HepG2 (cell line): Measurements from ENCODE around the gene RILP. TPM values are rescaled to one million over a fixed set of nuclear protein-coding genes. Genes with fewer than 3 reads are reported as not detected.
A peak's percentile ranks its signal among the peaks of the same experiment; 100 is the strongest.

Source experiments
- ERF ChIP-seq: IDR thresholded peaks from 2 replicates; pipeline ENCODE4 v1.6.1; 2018; ENCODE audit warnings: missing biosample characterization, missing genetic modification reagents
- EZH2 ChIP-seq: conservative IDR thresholded peaks from 2 replicates; pipeline ENCODE4 v1.6.1; 2012; ENCODE audit warnings: mild to moderate bottlenecking, low read depth, low read length, moderate library complexity
- GLI4 ChIP-seq: sonication (generic); formaldehyde crosslinking; IDR thresholded peaks from 2 replicates; pipeline ENCODE4 v1.5.1; 2020; ENCODE audit warnings: missing genetic modification reagents, mild to moderate bottlenecking, moderate library complexity, borderline replicate concordance
- GZF1 ChIP-seq: sonication (generic); formaldehyde crosslinking; IDR thresholded peaks from 2 replicates; pipeline ENCODE4 v1.5.1; 2020; ENCODE audit warnings: mild to moderate bottlenecking, missing genetic modification reagents
- ISX ChIP-seq: sonication (generic); formaldehyde crosslinking; conservative IDR thresholded peaks from 2 replicates; pipeline ENCODE4 v1.5.0; 2020; ENCODE audit warnings: missing genetic modification reagents
- KAT7 ChIP-seq: IDR thresholded peaks from 2 replicates; pipeline ENCODE4 v1.6.1; 2018; ENCODE audit warnings: borderline replicate concordance, missing compliant biosample characterization
- MAFG ChIP-seq: sonication (generic); formaldehyde crosslinking; IDR thresholded peaks from 2 replicates; pipeline ENCODE4 v1.5.1; 2020; ENCODE audit warnings: mild to moderate bottlenecking, missing genetic modification reagents
- PHF8 ChIP-seq: sonication (generic); formaldehyde crosslinking; IDR thresholded peaks from 2 replicates; pipeline ENCODE4 v1.5.0; 2020; ENCODE audit warnings: missing genetic modification reagents
- POLR2AphosphoS2 ChIP-seq: IDR thresholded peaks from 2 replicates; pipeline ENCODE4 v1.6.1; 2011; ENCODE audit warnings: low read depth, low read length, improper control_type of control experiment
- RAD51 ChIP-seq: fragments of 450-650 bp; IDR thresholded peaks from 2 replicates; pipeline ENCODE4 v1.6.1; 2016; ENCODE audit warnings: borderline replicate concordance
- RBFOX2 ChIP-seq: fragments of 200-400 bp; formaldehyde crosslinking; IDR thresholded peaks from 2 replicates; pipeline ENCODE4 v1.6.1; 2017; ENCODE audit warnings: low read depth, mild to moderate bottlenecking, low read length
- REL ChIP-seq: sonication (generic); formaldehyde crosslinking; conservative IDR thresholded peaks from 2 replicates; pipeline ENCODE4 v1.8.0; 2022; ENCODE audit warnings: mild to moderate bottlenecking, missing genetic modification reagents, moderate library complexity
- RFX1 ChIP-seq: fragments of 450-650 bp; IDR thresholded peaks from 2 replicates; pipeline ENCODE4 v1.6.1; 2017
- SAFB2 ChIP-seq: sonication (generic); formaldehyde crosslinking; IDR thresholded peaks from 2 replicates; pipeline ENCODE4 v1.5.1; 2020; ENCODE audit warnings: missing genetic modification reagents, low read depth, mild to moderate bottlenecking, borderline replicate concordance
- XRCC5 ChIP-seq: fragments of 200-400 bp; formaldehyde crosslinking; optimal IDR thresholded peaks from 2 replicates; pipeline ENCODE3; 2017; ENCODE audit warnings: mild to moderate bottlenecking, low read length
- ZNF260 ChIP-seq: sonication (generic); formaldehyde crosslinking; IDR thresholded peaks from 2 replicates; pipeline ENCODE4 v1.4.0; 2020; ENCODE audit warnings: missing genetic modification reagents, low read depth, mild to moderate bottlenecking, borderline replicate concordance
- ZNF569 ChIP-seq: sonication (generic); formaldehyde crosslinking; IDR thresholded peaks from 2 replicates; pipeline ENCODE4 v1.5.0; 2020; ENCODE audit warnings: mild to moderate bottlenecking, missing genetic modification reagents, moderate library complexity, borderline replicate concordance
- polyA plus RNA-seq, 8 experiments: library from polyadenylated mRNA; depleted of rRNA in 3 of 8; stranded (reverse) in 7 of 8; unstranded in 1 of 8; fragments of >200 nt; fragmentation: Illumina TruSeq in 4 of 8; extraction: Trizol in 4 of 8; gene quantifications; 2 replicates each; pipeline versions ENCODE4 v1.2.1 to v1.2.3, GENCODE V29; 2011 to 2016; ENCODE audit warnings: low read depth in 4 of 8, missing spikeins in 1 of 8, mixed read lengths in 1 of 8; ENCODE audit not compliant: insufficient read depth in 1 of 8
- total RNA-seq, 5 experiments: library from RNA; depleted of rRNA; stranded (reverse); fragments of >200 nt; fragmentation: Illumina TruSeq; extraction: Trizol; gene quantifications; 2 replicates each; pipeline ENCODE4 v1.2.3, GENCODE V29; 2016; ENCODE audit warnings: low read depth in 1 of 5
- TF ChIP-seq, protein P1 (sequence below): IDR thresholded peaks from 2 replicates; pipeline ENCODE4 v1.6.1; 2016; ENCODE audit warnings: missing compliant biosample characterization, missing genetic modification reagents, borderline replicate concordance
- TF ChIP-seq, protein P2 (sequence below): sonication (generic); formaldehyde crosslinking; IDR thresholded peaks from 2 replicates; pipeline ENCODE4 v1.4.0; 2020; ENCODE audit warnings: mild to moderate bottlenecking, missing genetic modification reagents
- TF ChIP-seq, protein P3 (sequence below): sonication (generic); formaldehyde crosslinking; IDR thresholded peaks from 2 replicates; pipeline ENCODE4 v1.4.0; 2020; ENCODE audit warnings: mild to moderate bottlenecking, missing genetic modification reagents
- TF ChIP-seq, protein P4 (sequence below): sonication (generic); formaldehyde crosslinking; IDR thresholded peaks from 2 replicates; pipeline ENCODE4 v1.5.1; 2020; ENCODE audit warnings: missing genetic modification reagents, mild to moderate bottlenecking, borderline replicate concordance
- TF ChIP-seq, protein P5 (sequence below): sonication (generic); formaldehyde crosslinking; IDR thresholded peaks from 2 replicates; pipeline ENCODE4 v1.4.0; 2020; ENCODE audit warnings: low read depth, mild to moderate bottlenecking, missing genetic modification reagents

Gene RILP
- total and polyA plus RNA-seq, 2 of the 13 experiments (the other 11 are each of a cell fraction or from before 2014, with no cell fraction given) = 6.6 to 8.1 TPM

DNA sequence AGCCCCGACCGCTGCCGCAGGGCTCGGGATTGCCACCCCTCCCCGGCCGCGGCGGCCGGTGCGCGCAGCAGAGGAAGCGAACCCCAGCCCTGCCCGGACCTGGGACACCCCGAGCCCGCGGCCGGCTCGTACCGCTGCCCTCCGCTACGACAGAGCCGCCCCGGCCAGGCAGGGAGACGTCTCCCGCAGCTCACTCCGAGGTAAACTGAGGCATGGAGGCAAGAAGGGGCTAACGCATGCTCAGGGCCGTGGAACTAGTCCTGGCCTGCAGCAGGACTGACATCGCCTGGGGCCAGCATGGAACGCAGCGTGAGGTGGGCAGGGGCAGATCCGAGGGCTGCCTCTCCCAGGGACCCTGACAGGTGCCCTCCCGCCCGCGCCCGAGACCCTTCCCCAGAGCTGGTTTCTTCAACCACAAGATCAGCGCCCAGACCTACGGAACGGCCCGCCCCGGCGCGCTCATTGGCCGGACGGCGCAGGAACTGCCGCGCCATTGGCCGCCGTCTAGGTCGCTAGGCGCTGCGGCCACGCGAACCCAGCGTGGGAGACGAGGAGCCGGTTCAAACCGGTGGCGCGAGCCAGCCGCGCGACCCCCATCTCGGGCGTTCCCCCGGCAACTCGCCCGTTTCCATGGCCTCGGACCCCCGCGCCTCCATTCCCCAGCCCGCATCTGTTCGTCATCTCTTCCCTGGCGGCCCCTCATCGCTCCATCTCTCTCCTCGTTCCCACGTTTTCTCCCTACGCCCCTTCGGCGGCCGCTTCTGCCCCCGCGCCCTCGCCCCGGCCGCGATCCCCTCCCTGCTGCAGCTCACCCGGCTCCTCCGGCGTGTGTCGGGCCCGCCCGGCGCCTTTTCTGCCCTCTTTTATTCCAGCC, 21.4 kb downstream of the RILP start, which contains the start of gene SLC43A2 (continued):
- TF ChIP-seq, protein P1, sequence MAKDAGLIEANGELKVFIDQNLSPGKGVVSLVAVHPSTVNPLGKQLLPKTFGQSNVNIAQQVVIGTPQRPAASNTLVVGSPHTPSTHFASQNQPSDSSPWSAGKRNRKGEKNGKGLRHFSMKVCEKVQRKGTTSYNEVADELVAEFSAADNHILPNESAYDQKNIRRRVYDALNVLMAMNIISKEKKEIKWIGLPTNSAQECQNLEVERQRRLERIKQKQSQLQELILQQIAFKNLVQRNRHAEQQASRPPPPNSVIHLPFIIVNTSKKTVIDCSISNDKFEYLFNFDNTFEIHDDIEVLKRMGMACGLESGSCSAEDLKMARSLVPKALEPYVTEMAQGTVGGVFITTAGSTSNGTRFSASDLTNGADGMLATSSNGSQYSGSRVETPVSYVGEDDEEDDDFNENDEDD (CRISPR knock-in tag) = peak; percentile 76; the same call in 1 of the 2 replicates
- TF ChIP-seq RFX1 (peak; percentile 39; the same call in 1 of the 2 replicates), PHF8 (CRISPR knock-in tag) (peak; percentile 50), REL (CRISPR knock-in tag) (no peak), GLI4 (CRISPR knock-in tag) (peak; percentile 32; the same call in 1 of the 2 replicates), ERF (CRISPR knock-in tag) (peak; percentile 37; the same call in 1 of the 2 replicates), SAFB2 (no peak), KAT7 (no peak; the same call in 1 of the 2 replicates), GZF1 (no peak), EZH2 (no peak), POLR2AphosphoS2 (no peak), RBFOX2 (peak; percentile 71), ZNF569 (no peak), ISX (CRISPR knock-in tag) (no peak; the same call in 1 of the 2 replicates), MAFG (no peak), ZNF260 (CRISPR knock-in tag) (no peak), XRCC5 (no peak), RAD51 (no peak)
- TF ChIP-seq, protein P2, sequence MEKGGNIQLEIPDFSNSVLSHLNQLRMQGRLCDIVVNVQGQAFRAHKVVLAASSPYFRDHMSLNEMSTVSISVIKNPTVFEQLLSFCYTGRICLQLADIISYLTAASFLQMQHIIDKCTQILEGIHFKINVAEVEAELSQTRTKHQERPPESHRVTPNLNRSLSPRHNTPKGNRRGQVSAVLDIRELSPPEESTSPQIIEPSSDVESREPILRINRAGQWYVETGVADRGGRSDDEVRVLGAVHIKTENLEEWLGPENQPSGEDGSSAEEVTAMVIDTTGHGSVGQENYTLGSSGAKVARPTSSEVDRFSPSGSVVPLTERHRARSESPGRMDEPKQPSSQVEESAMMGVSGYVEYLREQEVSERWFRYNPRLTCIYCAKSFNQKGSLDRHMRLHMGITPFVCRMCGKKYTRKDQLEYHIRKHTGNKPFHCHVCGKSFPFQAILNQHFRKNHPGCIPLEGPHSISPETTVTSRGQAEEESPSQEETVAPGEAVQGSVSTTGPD = no peak
- TF ChIP-seq, protein P3, sequence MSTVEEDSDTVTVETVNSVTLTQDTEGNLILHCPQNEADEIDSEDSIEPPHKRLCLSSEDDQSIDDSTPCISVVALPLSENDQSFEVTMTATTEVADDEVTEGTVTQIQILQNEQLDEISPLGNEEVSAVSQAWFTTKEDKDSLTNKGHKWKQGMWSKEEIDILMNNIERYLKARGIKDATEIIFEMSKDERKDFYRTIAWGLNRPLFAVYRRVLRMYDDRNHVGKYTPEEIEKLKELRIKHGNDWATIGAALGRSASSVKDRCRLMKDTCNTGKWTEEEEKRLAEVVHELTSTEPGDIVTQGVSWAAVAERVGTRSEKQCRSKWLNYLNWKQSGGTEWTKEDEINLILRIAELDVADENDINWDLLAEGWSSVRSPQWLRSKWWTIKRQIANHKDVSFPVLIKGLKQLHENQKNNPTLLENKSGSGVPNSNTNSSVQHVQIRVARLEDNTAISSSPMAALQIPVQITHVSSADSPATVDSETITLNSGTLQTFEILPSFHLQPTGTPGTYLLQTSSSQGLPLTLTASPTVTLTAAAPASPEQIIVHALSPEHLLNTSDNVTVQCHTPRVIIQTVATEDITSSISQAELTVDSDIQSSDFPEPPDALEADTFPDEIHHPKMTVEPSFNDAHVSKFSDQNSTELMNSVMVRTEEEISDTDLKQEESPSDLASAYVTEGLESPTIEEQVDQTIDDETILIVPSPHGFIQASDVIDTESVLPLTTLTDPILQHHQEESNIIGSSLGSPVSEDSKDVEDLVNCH = no peak
- TF ChIP-seq, protein P4, sequence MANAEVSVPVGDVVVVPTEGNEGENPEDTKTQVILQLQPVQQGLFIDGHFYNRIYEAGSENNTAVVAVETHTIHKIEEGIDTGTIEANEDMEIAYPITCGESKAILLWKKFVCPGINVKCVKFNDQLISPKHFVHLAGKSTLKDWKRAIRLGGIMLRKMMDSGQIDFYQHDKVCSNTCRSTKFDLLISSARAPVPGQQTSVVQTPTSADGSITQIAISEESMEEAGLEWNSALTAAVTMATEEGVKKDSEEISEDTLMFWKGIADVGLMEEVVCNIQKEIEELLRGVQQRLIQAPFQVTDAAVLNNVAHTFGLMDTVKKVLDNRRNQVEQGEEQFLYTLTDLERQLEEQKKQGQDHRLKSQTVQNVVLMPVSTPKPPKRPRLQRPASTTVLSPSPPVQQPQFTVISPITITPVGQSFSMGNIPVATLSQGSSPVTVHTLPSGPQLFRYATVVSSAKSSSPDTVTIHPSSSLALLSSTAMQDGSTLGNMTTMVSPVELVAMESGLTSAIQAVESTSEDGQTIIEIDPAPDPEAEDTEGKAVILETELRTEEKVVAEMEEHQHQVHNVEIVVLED (CRISPR knock-in tag) = peak; percentile 47; the same call in 1 of the 2 replicates
- TF ChIP-seq, protein P5, sequence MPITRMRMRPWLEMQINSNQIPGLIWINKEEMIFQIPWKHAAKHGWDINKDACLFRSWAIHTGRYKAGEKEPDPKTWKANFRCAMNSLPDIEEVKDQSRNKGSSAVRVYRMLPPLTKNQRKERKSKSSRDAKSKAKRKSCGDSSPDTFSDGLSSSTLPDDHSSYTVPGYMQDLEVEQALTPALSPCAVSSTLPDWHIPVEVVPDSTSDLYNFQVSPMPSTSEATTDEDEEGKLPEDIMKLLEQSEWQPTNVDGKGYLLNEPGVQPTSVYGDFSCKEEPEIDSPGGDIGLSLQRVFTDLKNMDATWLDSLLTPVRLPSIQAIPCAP (CRISPR knock-in tag) = no peak
